GM19193 (cell line): ENCODE results near the gene OR5B12.

Source experiments
- POLR2A ChIP-seq: IDR thresholded peaks from 4 replicates; pipeline ENCODE4 v1.6.1; 2011; ENCODE audit not compliant: insufficient read depth, insufficient read length; ENCODE audit errors: extremely low read depth

The OR5B12 gene

DNA sequence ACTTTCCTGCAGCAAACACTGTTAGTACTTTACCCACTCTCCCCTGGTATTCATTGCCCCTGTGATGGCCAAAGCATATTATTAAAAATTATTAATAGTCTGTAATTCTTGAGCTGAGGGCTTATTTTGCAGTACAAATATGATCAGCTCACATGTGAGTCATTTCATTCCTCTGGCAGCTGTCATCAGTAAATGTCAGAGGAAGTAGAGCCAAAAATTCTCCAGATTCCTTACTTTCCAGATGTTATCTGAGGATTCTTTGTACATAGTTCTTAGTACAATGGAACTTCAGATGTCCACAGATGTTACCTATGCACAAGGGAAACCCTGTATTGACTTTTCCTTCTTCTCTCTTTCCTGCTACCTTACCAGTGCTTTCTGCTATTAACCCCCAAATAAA lies 47.8 kb downstream of the OR5B12 start:
- TF ChIP-seq POLR2A, result no peak

DNA sequence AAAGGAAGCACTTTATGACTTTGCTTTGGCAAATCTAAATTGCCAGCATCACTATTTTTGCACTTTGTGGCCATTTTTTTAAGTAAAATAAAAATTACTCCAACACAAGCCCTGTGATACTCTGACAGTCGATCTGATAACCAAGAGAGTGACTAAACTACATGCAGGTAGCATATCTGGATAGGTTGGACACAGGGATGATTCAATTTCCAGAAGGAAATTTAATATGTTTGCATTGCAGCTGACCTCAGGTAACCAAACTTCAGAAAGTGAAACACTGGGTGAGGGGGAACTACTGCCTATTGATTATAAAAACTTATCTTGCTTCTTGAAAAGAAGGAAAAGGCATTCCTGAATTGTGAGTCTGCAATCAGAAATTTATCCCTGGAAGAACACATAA lies 49.3 kb downstream of the OR5B12 start:
- no peak for TF ChIP-seq POLR2A

DNA sequence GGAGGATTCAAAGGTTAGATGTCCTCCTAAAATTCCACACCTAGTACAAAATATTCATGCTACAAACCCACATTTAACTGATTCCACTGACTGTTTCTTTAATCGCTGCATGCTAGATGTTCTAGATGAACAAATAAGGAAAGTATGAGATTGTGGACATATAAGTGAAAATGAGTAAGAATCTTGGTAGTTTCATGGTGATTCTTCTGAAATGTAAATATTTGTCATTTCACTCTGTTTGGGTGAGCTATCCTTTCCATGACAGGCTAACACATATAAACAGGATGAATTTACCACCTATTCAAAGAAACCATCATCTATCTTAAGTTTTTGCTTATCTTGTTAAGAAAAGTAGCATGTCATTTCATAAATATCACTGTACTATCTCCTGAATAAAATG lies 50.2 kb downstream of the OR5B12 start:
- no peak for TF ChIP-seq POLR2A

DNA sequence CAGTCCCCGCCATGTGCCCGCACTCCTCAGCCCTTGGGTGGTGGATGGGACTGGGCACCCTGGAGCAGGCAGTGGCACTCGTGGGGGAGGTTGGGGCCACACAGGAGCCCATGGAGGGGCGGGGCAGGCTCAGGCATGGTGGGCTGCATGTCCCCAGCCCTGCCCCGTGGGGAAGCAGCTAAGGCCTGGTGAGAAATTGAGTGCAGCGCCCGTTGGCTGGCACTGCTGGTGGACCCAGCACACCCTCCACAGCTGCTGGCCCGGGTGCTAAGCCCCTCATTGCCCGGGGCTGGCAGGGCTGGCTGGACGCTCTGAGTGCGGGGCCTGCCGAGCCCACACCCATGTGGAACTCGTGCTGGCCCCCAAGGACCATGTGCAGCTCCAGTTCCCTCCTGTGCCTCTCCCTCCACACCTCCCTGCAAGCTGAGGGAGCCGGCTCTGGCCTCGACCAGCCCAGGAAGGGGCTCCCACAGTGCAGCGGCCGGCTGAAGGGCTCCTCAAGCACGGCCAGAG lies 51.4 kb downstream of the OR5B12 start:
- no peak for TF ChIP-seq POLR2A
